ENCODE measurements around the gene SNX27. TPM values are rescaled to one million over a fixed set of nuclear protein-coding genes. Genes with fewer than 3 reads are reported as not detected.

Gene SNX27
- total and polyA plus RNA-seq, 12 donors, result 6.0 to 46.7 (median 24.1) TPM

GRCh38 chr1:151720974-151721787 is 109.3 kb downstream of the SNX27 start, which contains the start of gene RIIAD1:
RIIAD1 (plus strand) TSS chr1:151721522; CDS start chr1:151721537, 15 bp downstream.
- Histone ChIP-seq H3K4me3 (peak within 1 kb of the TSS in 2 of 4 donors; percentile 11 to 68), H3K27me3 (no peaks in the 10 kb centered on the region), H3K4me1 (replicated peaks in 1 of 2) (peaks cover 12 to 22% of the 10 kb centered on the region in 2 donors), H3K36me3 (replicated peaks in 1 of 2) (no peaks in the 10 kb centered on the region), H3K27ac (peak within 1 kb of the TSS in 2 of 5 donors; percentile 32 to 55), H3K9me3 (replicated peaks in 1 of 3) (no peaks in the 10 kb centered on the region)
- DNase-seq, result peak in 1 of 7 donors; percentile 20
- intact Hi-C loops (cut with DNase I), result no loop called here
- TF ChIP-seq CTCF (IDR thresholded peaks at IDR 0.05) (no peak), POLR2A (IDR thresholded peaks at IDR 0.05) (no peak)
- WGBS, 4 donors, result 3 to 4% (median 3%) methylated on average over 12 to 44 of the region's 44 CpGs

GRCh38 chr1:151721788-151722510 is 110.1 kb downstream of the SNX27 start:
- 27 to 43% (median 38%) methylated on average over 16 to 17 of the region's 17 CpGs for WGBS, 4 donors
- Histone ChIP-seq H3K27ac (peak overlapping the region in 1 of 5 donors; percentile 55), H3K27me3 (no peaks in the 10 kb centered on the region), H3K36me3 (replicated peaks in 1 of 2) (no peaks in the 10 kb centered on the region), H3K4me1 (replicated peaks in 1 of 2) (peaks cover 12 to 22% of the 10 kb centered on the region in 2 donors), H3K9me3 (replicated peaks in 1 of 3) (no peaks in the 10 kb centered on the region), H3K4me3 (peak overlapping the region in 2 of 4 donors; percentile 11 to 68)
- intact Hi-C loops (cut with DNase I), result no loop called here
- TF ChIP-seq POLR2A (IDR thresholded peaks at IDR 0.05) (no peak), CTCF (IDR thresholded peaks at IDR 0.05) (no peak)
- no peak for DNase-seq

GRCh38 chr1:151723726-151724370 is 112.0 kb downstream of the SNX27 start:
- no peaks in the 10 kb centered on the region for H3K27me3 ChIP-seq
- no peaks in the 10 kb centered on the region for H3K9me3 ChIP-seq (replicated peaks in 1 of 3)
- whole genome bisulfite sequencing, 4 donors, result 42 to 55% (median 45%) methylated on average over 3 of the region's 3 CpGs
- DNase-seq, result no peak
- no peaks in the 10 kb centered on the region for H3K36me3 ChIP-seq (replicated peaks in 1 of 2)
- intact Hi-C loops (cut with DNase I), result no loop called here
- no peak overlapping the region for H3K27ac ChIP-seq
- H3K4me3 ChIP-seq, result no peak overlapping the region
- peaks cover 12 to 22% of the 10 kb centered on the region in 2 donors for H3K4me1 ChIP-seq (replicated peaks in 1 of 2)
- TF ChIP-seq POLR2A (IDR thresholded peaks at IDR 0.05), result no peak
- TF ChIP-seq CTCF (IDR thresholded peaks at IDR 0.05), result no peak
